HEK293T (cell line): ENCODE results near the gene FRG2B.
"Not testable (repeated sequence)": the region's sequence is repeated elsewhere in the genome, so short reads cannot be mapped to it uniquely, and the experiment has no call there.

Experiments
- CTCF ChIA-PET: fragments of 350-600 bp; formaldehyde crosslinking; extraction: SDS; loops from one replicate; lab custom pipeline; 2021; ENCODE audit warnings: antibody characterized with exemption, inconsistent platforms; lab: Yijun Ruan, JAX
- POLR2A ChIA-PET: fragments of 350-600 bp; formaldehyde crosslinking; extraction: SDS; loops from one replicate; lab custom pipeline; 2020; ENCODE audit warnings: antibody characterized with exemption, inconsistent platforms; lab: Yijun Ruan, JAX
- DNase-seq: peaks from one replicate; pipeline ENCODE4 v3.0.0; 2012; ENCODE audit warnings: mixed read lengths; ENCODE audit errors: extremely low spot score
- ARNT ChIP-seq: fragments of 450-650 bp; IDR thresholded peaks from 2 replicates; pipeline ENCODE4 v1.6.1; 2017; ENCODE audit warnings: mild to moderate bottlenecking
- BHLHE40 ChIP-seq: fragments of 450-650 bp; IDR thresholded peaks from 2 replicates; pipeline ENCODE4 v1.6.1; 2016; ENCODE audit warnings: mild to moderate bottlenecking, moderate library complexity, borderline replicate concordance
- CTBP1 ChIP-seq: fragments of 450-650 bp; IDR thresholded peaks from 2 replicates; pipeline ENCODE4 v1.6.1; 2016; ENCODE audit warnings: borderline replicate concordance
- ELF4 ChIP-seq: fragments of 450-650 bp; IDR thresholded peaks from 2 replicates; pipeline ENCODE4 v1.6.1; 2017; ENCODE audit warnings: antibody characterized with exemption
- FOXK2 ChIP-seq: fragments of 450-650 bp; IDR thresholded peaks from 2 replicates; pipeline ENCODE4 v1.6.1; 2016; ENCODE audit warnings: mild to moderate bottlenecking
- FOXM1 ChIP-seq: fragments of 450-650 bp; IDR thresholded peaks from 2 replicates; pipeline ENCODE4 v1.6.1; 2017; ENCODE audit warnings: mild to moderate bottlenecking, borderline replicate concordance
- HDGF ChIP-seq: fragments of 450-650 bp; IDR thresholded peaks from 2 replicates; pipeline ENCODE4 v1.6.1; 2017; ENCODE audit warnings: antibody characterized with exemption, borderline replicate concordance
- L3MBTL2 ChIP-seq: fragments of 450-650 bp; conservative IDR thresholded peaks from 2 replicates; pipeline ENCODE4 v1.6.1; 2016; ENCODE audit warnings: mild to moderate bottlenecking
- LEF1 ChIP-seq: fragments of 450-650 bp; IDR thresholded peaks from 2 replicates; pipeline ENCODE4 v1.6.1; 2017; ENCODE audit warnings: mild to moderate bottlenecking, borderline replicate concordance
- NFRKB ChIP-seq: fragments of 450-650 bp; IDR thresholded peaks from 2 replicates; pipeline ENCODE4 v1.6.1; 2016; ENCODE audit warnings: mild to moderate bottlenecking, moderate library complexity
- SP1 ChIP-seq: fragments of 450-650 bp; IDR thresholded peaks from 2 replicates; pipeline ENCODE4 v1.6.1; 2017
- SUZ12 ChIP-seq: fragments of 450-650 bp; IDR thresholded peaks from 2 replicates; pipeline ENCODE4 v1.6.1; 2016; ENCODE audit warnings: mild to moderate bottlenecking
- TARDBP ChIP-seq: fragments of 450-650 bp; IDR thresholded peaks from 2 replicates; pipeline ENCODE4 v1.6.1; 2016
- ZNF384 ChIP-seq: fragments of 450-650 bp; IDR thresholded peaks from 2 replicates; pipeline ENCODE4 v1.6.1; 2016

The FRG2B gene

DNA sequence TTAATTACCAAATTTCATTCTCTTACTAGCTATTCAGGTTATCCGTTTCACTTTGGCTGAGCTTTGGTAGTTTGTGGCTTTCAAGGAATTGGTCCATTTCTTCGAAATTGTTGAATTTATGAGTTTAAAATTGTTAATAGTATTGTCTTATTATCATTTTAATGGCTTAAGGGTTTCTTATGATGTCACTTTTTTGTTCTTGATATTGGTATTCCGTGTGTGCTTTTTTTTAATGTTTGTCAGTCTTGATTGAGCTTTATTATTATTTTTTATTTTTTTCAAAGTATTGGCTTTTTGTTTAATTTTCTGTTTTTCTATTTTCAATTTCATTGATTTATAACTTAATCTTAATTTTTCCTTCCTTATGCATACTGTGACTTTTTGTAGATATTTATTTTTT lies 25.9 kb downstream of the FRG2B start:
- POLR2A ChIA-PET: no interaction called here
- TF ChIP-seq CTBP1 (no peak), FOXM1 (no peak), FOXK2 (no peak), ZNF384 (no peak)

DNA sequence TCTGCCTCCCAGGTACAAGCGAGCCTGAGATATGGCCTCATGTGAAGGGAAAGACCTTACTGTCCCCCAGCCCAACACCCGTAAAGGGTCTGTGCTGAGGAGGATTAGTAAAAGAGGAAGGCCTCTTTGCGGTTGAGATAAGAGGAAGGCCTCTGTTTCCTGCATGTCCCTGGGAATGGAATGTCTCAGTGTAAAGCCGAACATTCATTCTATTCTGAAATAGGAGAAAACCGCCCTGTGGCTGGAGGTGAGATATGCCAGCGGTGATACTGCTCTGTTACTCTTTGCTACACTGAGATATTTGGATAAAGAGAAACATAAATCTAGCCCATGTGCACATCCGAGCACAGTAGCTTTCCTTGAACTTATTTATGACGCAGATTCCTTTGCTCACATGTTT lies 26.7 kb downstream of the FRG2B start:
- CTCF ChIA-PET: interaction anchor here (1.3 kb wide), 1 partner anchor 9 kb away, joined by 3 read pairs; no protein-coding TSS in a partner anchor
- POLR2A ChIA-PET: not testable (repeated sequence)

More for the DNA sequence above, 25.9 kb downstream of the FRG2B start:
- no peak for DNase-seq
- CTCF ChIA-PET: interaction anchor here (1.3 kb wide), 1 partner anchor 8 kb away, joined by 3 read pairs; no protein-coding TSS in a partner anchor

DNA sequence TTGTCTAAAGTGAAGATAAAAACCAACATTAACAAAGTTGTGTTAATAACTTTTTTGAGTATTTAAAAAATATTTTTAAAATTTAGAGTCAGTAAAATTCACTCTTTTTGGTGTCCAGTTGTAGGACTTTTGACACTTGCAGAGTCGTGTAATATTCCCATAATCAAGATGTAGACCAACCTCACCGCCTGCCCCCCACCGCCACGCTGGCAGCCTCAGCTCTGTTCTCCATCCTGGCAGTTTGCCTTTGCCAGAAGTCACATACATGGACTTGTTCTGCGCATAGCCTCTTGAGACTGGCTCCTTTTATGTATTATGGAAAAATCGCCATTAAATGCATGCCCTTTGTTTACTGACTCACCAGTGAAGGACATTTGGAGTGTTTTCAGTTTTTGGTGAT lies 33.9 kb downstream of the FRG2B start:
- ChIA-PET CTCF (no interaction called here), POLR2A (no interaction called here)
- TF ChIP-seq L3MBTL2: no peak
- TF ChIP-seq CTBP1: no peak
- no peak for TF ChIP-seq FOXK2
- DNase-seq: no peak

More for the DNA sequence above, 26.7 kb downstream of the FRG2B start:
- not testable (repeated sequence) for DNase-seq

DNA sequence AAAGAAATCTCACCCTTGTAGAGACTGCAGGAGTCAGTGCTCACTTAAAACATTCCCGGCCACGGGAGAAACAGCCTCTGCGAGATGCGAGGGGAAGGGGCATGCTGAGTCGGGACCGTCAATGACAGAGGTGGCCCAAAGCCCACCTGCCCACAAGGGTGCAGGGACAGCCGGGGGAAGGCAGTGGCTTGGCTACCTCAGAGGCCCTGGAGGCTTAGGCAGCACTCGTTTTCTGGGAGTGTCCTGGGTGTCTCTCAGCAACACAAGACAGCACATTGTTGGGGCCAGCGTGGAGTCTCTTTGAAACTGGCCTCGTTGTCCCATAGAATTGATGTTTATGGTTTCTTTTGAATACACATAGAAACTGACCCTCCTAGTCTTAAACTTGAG lies 35.6 kb downstream of the FRG2B start:
- no peak for TF ChIP-seq HDGF
- no peak for DNase-seq
- POLR2A ChIA-PET: no interaction called here
- CTCF ChIA-PET: no interaction called here

DNA sequence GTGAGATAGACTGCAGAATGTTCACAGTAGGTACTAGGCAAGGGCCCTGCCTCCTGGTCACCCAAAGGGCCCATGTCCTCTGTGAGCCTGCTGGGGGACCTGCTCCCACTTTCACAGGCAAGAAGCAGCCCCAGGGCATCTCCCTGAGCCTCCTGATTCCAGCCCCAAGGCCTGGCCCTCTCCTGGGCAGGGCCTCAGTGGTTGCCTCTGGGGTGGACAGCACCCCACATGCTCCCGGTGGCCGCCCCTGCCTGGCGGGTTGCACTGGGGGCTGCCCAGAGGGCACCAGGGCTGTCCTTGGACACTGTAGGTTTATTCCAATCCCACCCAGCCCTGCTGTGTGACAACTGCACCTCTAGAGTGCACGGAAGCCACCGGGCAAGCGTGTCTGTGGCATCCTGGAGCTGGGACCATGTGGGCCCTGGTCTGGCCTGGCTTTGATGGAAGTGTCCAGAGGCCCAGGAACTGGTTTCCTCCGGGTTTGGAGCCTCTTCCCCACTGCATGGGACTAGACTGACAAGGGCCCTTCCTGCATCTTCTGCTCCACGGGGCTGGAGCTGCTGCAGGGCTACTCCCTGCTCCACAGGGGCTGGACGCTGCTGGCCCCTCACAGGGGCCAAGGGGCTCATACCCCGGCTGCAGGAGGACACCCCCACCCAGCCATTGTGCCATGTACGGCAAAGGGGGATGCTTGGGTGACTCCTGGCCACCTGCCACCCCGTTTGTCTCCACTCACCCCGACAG lies 36.2 kb downstream of the FRG2B start:
- ChIA-PET CTCF (no interaction called here), POLR2A (no interaction called here)
- DNase-seq: no peak
- TF ChIP-seq ZNF384 (no peak), HDGF (no peak), BHLHE40 (no peak), ARNT (no peak), NFRKB (no peak), TARDBP (no peak), LEF1 (no peak), SP1 (no peak), SUZ12 (no peak), FOXK2 (no peak), FOXM1 (no peak), L3MBTL2 (no peak), ELF4 (no peak)

DNA sequence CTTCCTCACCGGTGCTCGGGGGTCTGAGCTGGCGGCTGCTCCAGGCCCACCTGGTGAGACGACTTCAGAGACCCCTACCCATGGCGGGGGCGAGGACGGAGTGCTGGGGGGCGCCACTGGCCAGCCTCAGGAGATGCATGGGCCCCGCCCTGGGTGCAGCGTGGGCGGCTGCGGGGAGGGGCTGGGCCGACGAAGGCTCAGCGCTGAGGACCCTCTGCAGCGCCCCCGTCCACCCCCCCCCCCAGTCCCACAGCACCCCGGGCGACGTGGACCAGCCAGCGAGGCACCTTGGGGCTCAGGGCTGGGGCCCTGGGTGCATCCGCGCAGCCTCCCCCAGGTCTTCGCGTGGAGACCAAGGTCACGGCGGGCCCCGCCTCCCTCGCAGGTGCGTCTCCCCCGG lies 49.6 kb downstream of the FRG2B start:
- CTCF ChIA-PET, DNase-seq, POLR2A ChIA-PET: not testable (repeated sequence)
